ENCODE data around the gene PRCP.
A peak's percentile ranks its signal among the peaks of the same experiment; 100 is the strongest.

Gene PRCP

DNA sequence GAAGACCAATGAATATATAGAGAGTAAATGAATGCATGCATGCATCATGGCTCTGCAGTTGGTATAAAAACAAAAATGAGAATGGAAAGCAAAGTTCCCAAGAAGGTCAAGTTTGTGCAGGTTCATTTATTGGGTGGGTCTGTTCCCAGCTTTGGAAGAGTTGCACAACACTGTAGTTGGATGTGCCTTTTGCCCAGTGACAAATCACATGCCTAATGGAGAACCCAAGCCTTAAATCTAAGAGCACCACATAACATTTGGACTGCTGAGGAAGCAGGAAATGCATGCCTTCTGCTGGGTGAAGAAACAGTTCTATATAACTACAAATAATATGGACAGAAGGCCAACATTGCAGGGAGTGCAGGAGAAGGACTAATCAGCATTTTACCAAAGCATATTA lies 30.6 kb downstream of the PRCP start:
- Histone ChIP-seq H3K4me3 (no peak overlapping the region), H3K27ac (peak overlapping the region in 1 of 2 donors; percentile 29)
- no peak for DNase-seq (ENCODE audit: low spot score)
- TF ChIP-seq CTCF (IDR thresholded peaks at IDR 0.05), result no peak

DNA sequence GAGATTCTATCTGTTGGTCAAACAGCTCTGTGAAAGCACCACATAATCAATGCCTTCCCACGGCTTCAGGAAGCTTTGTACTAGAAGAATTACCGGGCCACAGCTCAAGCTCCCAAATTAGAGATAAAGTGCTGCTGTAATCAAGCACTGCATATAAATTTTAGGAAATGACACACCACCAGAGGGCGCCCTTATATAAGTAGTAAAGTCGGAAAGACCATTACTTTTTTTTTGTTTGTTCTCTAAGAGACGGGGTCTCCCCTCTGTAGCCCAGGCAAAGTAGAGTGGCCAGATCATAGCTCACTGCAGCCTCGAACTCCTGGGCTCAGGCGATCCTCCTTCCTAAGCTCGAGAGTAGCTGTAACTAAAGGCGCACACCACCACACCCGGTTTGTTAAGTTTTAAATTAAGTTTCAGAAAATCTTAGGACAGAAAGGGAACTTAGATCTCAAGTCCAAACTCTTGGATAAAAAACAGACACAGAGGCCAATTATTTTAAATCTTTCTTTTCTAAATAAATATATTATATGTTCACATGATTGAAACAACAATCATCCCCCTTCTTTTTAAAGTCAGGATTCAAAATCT lies 32.6 kb downstream of the PRCP start:
- no peak overlapping the region for H3K27ac ChIP-seq
- DNase-seq (ENCODE audit: low spot score), result no peak
- H3K4me3 ChIP-seq, result peak overlapping the region; percentile 48
- peak; percentile 69 for TF ChIP-seq CTCF (IDR thresholded peaks at IDR 0.05)

- no peak for TF ChIP-seq CTCF (IDR thresholded peaks at IDR 0.05)
- Histone ChIP-seq H3K4me3 (no peak overlapping the region), H3K27ac (no peak overlapping the region)
- no peak for DNase-seq (ENCODE audit: low spot score)
These were observed 34.4 kb downstream of the PRCP start for GRCh38 chr11:82865841-82866240.

- Histone ChIP-seq H3K27ac (no peak overlapping the region), H3K4me3 (no peak overlapping the region)
- DNase-seq (ENCODE audit: low spot score), result no peak
- TF ChIP-seq CTCF (IDR thresholded peaks at IDR 0.05), result peak; percentile 32
These were observed 36.0 kb downstream of the PRCP start for GRCh38 chr11:82864268-82864667.

DNA sequence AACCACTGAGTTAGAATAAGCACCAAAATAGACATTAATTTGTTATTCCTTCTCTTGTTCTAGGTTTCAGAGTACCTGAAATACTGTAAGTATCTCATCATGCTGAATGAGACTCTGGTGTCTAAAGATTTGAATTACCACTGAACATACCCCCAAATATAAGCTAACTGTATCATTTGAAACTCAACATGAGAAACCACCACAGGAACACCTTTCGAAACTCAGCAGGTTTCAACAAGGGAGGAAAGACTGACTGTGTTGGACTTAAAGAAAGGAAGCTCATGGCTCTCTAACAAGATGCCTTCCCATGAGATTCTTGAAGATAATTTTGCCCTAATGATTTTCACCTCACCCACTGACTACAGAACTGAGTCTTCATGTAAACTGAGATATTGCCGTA lies 37.0 kb downstream of the PRCP start:
- no peak for DNase-seq (ENCODE audit: low spot score)
- TF ChIP-seq CTCF (IDR thresholded peaks at IDR 0.05), result no peak
- Histone ChIP-seq H3K27ac (no peak overlapping the region), H3K4me3 (no peak overlapping the region)

DNA sequence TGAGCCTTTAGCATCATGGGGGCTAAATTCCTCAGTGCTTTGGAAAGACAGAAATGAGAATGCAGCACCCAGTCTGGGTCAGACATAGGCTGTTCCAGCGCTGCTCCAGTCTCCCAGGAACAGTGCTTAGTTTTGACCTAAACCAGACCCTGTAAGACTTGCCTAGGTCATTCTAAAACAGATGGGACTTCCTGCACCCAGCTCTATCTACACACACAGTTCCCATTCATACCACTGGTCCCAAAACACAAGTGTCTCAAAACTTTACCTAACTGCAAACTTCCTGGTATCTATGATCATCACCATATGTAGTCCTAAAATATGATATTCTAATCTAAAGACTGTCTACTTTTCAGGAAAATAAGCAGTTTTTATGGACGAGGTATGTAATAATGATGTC lies 37.9 kb downstream of the PRCP start:
- no peak for DNase-seq (ENCODE audit: low spot score)
- TF ChIP-seq CTCF (IDR thresholded peaks at IDR 0.05), result no peak

GRCh38 chr11:82859750-82860149 lies 40.5 kb downstream of the PRCP start:
- TF ChIP-seq CTCF (IDR thresholded peaks at IDR 0.05), result no peak
- DNase-seq (ENCODE audit: low spot score), result no peak
- no peak overlapping the region for H3K4me3 ChIP-seq
- H3K27ac ChIP-seq, result no peak overlapping the region

More for the DNA sequence above, 37.9 kb downstream of the PRCP start:
- Histone ChIP-seq H3K27ac (no peak overlapping the region), H3K4me3 (no peak overlapping the region)
